GM19099 (cell line): Measurements from ENCODE around the gene CRYBA2.

Source experiments
- POLR2A ChIP-seq: IDR thresholded peaks from 3 replicates; pipeline ENCODE4 v1.6.1; 2011; ENCODE audit warnings: low read depth; ENCODE audit not compliant: insufficient read length; ENCODE audit errors: extremely low read depth

The CRYBA2 gene

GRCh38 chr2:219010873-219011272 lies 17.7 kb upstream of the CRYBA2 start:
- TF ChIP-seq POLR2A = no peak

GRCh38 chr2:219010162-219010756 lies 17.0 kb upstream of the CRYBA2 start:
- no peak for TF ChIP-seq POLR2A

GRCh38 chr2:219009294-219009693 lies 16.1 kb upstream of the CRYBA2 start:
- no peak for TF ChIP-seq POLR2A

- TF ChIP-seq POLR2A = no peak
Measured at GRCh38 chr2:219003979-219004378, 10.8 kb upstream of the CRYBA2 start.

GRCh38 chr2:219003267-219003634 lies 10.0 kb upstream of the CRYBA2 start:
- no peak for TF ChIP-seq POLR2A

- TF ChIP-seq POLR2A = no peak
Measured at GRCh38 chr2:219002395-219003266, 9.4 kb upstream of the CRYBA2 start.

- no peak for TF ChIP-seq POLR2A
Measured at GRCh38 chr2:219001577-219002394, 8.6 kb upstream of the CRYBA2 start.

- TF ChIP-seq POLR2A = no peak
Measured at GRCh38 chr2:219001100-219001576, 7.9 kb upstream of the CRYBA2 start.

- no peak for TF ChIP-seq POLR2A
Measured at GRCh38 chr2:219000569-219000960, 7.3 kb upstream of the CRYBA2 start.

- no peak for TF ChIP-seq POLR2A
Measured at GRCh38 chr2:218999881-219000568, 6.8 kb upstream of the CRYBA2 start.

GRCh38 chr2:218999021-218999880 lies 6.0 kb upstream of the CRYBA2 start:
- TF ChIP-seq POLR2A = no peak

GRCh38 chr2:218998414-218999002 lies 5.3 kb upstream of the CRYBA2 start:
- no peak for TF ChIP-seq POLR2A

GRCh38 chr2:218997731-218998130 lies 4.5 kb upstream of the CRYBA2 start:
- no peak for TF ChIP-seq POLR2A

GRCh38 chr2:218996937-218997336 lies 3.7 kb upstream of the CRYBA2 start:
- no peak for TF ChIP-seq POLR2A
